ENCODE data around the gene LYZL1. TPM values are rescaled to one million over a fixed set of nuclear protein-coding genes. Genes with fewer than 3 reads are reported as not detected.

LYZL1 gene
- total RNA-seq, 2 experiments from 2014 or later = not detected

DNA sequence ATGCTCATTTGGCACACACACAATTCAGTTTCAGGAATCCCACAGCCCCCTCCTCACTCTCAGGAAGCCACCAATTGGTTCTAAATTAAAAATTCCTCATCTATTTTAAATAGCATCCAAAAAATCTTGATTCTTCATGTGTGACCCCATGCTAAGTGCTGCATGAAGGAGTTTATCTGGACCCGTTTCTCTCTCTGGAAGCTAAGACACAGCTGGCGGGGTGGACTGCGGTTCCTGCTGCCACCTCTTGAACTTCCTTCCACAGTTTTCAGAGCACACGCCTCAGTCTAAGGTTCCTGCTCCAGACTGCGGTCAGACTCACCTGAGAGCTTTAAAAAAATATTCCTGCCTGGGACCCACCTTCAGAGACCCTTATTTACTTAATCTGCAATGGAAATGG is 34.5 kb downstream of the LYZL1 start:
- no peak for ATAC-seq (ENCODE audit: poor library complexity)
- H3K9me3 ChIP-seq (ENCODE audit: control insufficient read depth in 1 of 2, insufficient read depth in 1 of 2, low read length in 2 of 2) = no peaks in the 10 kb centered on the region
- H3K4me1 ChIP-seq (ENCODE audit: insufficient read depth, low read length) = no peaks in the 10 kb centered on the region
- Mint-ChIP-seq H3K4me3 (no peak overlapping the region), H3K9me3 (no peaks in the 10 kb centered on the region), H3K4me1 (ENCODE audit: low read depth) (peaks cover 2% of the 10 kb centered on the region), H3K27ac (no peak overlapping the region), H3K27me3 (peaks cover 29% of the 10 kb centered on the region), H3K36me3 (ENCODE audit: low read depth) (no peaks in the 10 kb centered on the region)
- ChIA-PET POLR2A (no interaction called here), CTCF (no interaction called here)
- H3K27me3 ChIP-seq (ENCODE audit: control insufficient read depth in 1 of 2, insufficient read depth in 2 of 2, low read length in 2 of 2) = peaks cover 4 to 5% of the 10 kb centered on the region in 2 experiments
- TF ChIP-seq, protein P1, sequence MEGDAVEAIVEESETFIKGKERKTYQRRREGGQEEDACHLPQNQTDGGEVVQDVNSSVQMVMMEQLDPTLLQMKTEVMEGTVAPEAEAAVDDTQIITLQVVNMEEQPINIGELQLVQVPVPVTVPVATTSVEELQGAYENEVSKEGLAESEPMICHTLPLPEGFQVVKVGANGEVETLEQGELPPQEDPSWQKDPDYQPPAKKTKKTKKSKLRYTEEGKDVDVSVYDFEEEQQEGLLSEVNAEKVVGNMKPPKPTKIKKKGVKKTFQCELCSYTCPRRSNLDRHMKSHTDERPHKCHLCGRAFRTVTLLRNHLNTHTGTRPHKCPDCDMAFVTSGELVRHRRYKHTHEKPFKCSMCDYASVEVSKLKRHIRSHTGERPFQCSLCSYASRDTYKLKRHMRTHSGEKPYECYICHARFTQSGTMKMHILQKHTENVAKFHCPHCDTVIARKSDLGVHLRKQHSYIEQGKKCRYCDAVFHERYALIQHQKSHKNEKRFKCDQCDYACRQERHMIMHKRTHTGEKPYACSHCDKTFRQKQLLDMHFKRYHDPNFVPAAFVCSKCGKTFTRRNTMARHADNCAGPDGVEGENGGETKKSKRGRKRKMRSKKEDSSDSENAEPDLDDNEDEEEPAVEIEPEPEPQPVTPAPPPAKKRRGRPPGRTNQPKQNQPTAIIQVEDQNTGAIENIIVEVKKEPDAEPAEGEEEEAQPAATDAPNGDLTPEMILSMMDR (IDR thresholded peaks at IDR 0.05) = no peak
- no peak for DNase-seq
- intact Hi-C loops (cut with DNase I, micrococcal nuclease) = no loop called here
- H3K27ac ChIP-seq (ENCODE audit: low read depth in 1 of 2, low read length in 2 of 2) = no peak overlapping the region
- no peak overlapping the region for H3K4me3 ChIP-seq (ENCODE audit: low read length)
- H3K36me3 ChIP-seq (ENCODE audit: insufficient read depth, low read length) = no peaks in the 10 kb centered on the region

DNA sequence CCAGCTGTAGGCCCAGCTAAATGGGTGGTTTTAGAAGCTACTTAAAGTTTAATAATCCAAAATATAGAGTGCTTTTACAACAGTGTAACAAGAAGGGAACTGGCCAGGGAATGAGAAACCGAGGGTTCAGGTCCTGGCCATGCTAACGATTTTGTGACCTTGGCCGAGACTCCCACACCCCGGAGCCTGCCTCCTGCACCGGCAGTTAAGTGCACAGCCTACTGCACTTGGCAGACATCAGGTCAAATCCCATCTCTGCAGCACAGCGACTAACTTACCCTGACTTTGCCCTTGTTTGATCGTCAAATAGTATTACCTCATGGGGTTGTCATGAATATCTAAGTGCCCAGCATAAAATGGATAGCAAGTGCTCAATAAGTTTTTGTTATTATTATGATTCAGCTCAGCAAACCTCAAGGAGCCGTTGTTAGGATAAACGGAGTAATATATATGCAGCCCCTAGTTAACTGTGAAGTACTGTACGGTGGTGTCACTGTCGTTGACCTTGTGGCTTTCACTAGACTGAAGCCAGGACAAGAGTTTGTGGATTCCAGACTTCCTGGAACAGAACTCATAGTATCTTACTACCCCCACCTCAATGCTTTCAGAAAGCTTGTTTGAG is 35.5 kb downstream of the LYZL1 start:
- Mint-ChIP-seq H3K4me3 (no peak overlapping the region), H3K4me1 (ENCODE audit: low read depth) (no peaks in the 10 kb centered on the region), H3K9me3 (no peaks in the 10 kb centered on the region), H3K27me3 (peaks cover 29% of the 10 kb centered on the region), H3K27ac (no peak overlapping the region), H3K36me3 (ENCODE audit: low read depth) (no peaks in the 10 kb centered on the region)
- POLR2A ChIA-PET = no interaction called here
- Histone ChIP-seq H3K27me3 (ENCODE audit: control insufficient read depth in 1 of 2, insufficient read depth in 2 of 2, low read length in 2 of 2) (peaks cover 4 to 8% of the 10 kb centered on the region in 2 experiments), H3K36me3 (ENCODE audit: insufficient read depth, low read length) (no peaks in the 10 kb centered on the region), H3K4me1 (ENCODE audit: insufficient read depth, low read length) (no peaks in the 10 kb centered on the region), H3K4me3 (ENCODE audit: low read length) (no peak overlapping the region), H3K9me3 (ENCODE audit: control insufficient read depth in 1 of 2, insufficient read depth in 1 of 2, low read length in 2 of 2) (no peaks in the 10 kb centered on the region), H3K27ac (ENCODE audit: low read depth in 1 of 2, low read length in 2 of 2) (no peak overlapping the region)
- TF ChIP-seq, protein P1 (IDR thresholded peaks at IDR 0.05) = no peak
- intact Hi-C loops (cut with DNase I, micrococcal nuclease) = no loop called here
- no peak for ATAC-seq (ENCODE audit: poor library complexity)
- CTCF ChIA-PET = no interaction called here
- DNase-seq = no peak

DNA sequence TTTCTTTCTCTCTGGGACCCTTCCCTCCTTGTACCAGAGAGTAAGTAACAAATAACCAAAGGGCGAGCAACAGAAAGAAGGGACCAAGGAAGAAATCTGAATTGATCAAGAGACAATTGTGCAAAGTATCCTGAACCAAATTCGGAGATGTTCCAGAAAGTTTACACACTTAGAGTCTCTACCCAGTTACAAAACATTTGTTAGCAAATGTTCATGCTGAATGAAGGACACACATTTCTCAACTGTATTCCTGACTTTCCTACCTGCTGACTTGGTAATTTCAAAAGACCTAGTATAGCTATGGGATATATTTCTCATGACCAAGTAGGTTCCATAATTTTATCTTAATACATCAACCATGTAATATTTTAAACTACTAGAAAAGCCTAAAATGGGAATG is 37.4 kb downstream of the LYZL1 start:
- H3K9me3 Mint-ChIP-seq = no peaks in the 10 kb centered on the region
- intact Hi-C loops (cut with DNase I, micrococcal nuclease) = no loop called here
- ATAC-seq (ENCODE audit: poor library complexity) = no peak
- H3K27ac Mint-ChIP-seq = no peak overlapping the region
- H3K36me3 Mint-ChIP-seq (ENCODE audit: low read depth) = no peaks in the 10 kb centered on the region
- H3K27me3 Mint-ChIP-seq = peaks cover 26% of the 10 kb centered on the region
- Histone ChIP-seq H3K4me3 (ENCODE audit: low read length) (no peak overlapping the region), H3K4me1 (ENCODE audit: insufficient read depth, low read length) (no peaks in the 10 kb centered on the region), H3K27ac (ENCODE audit: low read depth in 1 of 2, low read length in 2 of 2) (no peak overlapping the region), H3K27me3 (ENCODE audit: control insufficient read depth in 1 of 2, insufficient read depth in 2 of 2, low read length in 2 of 2) (peaks cover 0 to 8% of the 10 kb centered on the region in 2 experiments), H3K36me3 (ENCODE audit: insufficient read depth, low read length) (no peaks in the 10 kb centered on the region), H3K9me3 (ENCODE audit: control insufficient read depth in 1 of 2, insufficient read depth in 1 of 2, low read length in 2 of 2) (no peaks in the 10 kb centered on the region)
- no peak for DNase-seq
- CTCF ChIA-PET = no interaction called here
- TF ChIP-seq, protein P1 (IDR thresholded peaks at IDR 0.05) = no peak
- no peak overlapping the region for H3K4me3 Mint-ChIP-seq
- POLR2A ChIA-PET = no interaction called here
- no peaks in the 10 kb centered on the region for H3K4me1 Mint-ChIP-seq (ENCODE audit: low read depth)

All from CD4-positive, alpha-beta T cell (primary cell).